Parathyroid adenoma (tissue), 2 donors: ENCODE measurements around the gene SULT1E1.

Experiments used
- H2AFZ ChIP-seq: fragments of 300-600 bp; sonication (generic); one replicate; pipeline ENCODE4 v1.7.0; 2017; ENCODE audit warnings: antibody characterized with exemption, mild to moderate bottlenecking
- H3K27ac ChIP-seq: fragments of 300-600 bp; sonication (generic); one replicate; pipeline ENCODE4 v1.7.0; 2017
- H3K27me3 ChIP-seq: fragments of 300-600 bp; sonication (generic); one replicate; pipeline ENCODE4 v1.7.0; 2017; ENCODE audit warnings: low read length; ENCODE audit not compliant: control insufficient read depth, insufficient read depth
- H3K36me3 ChIP-seq: fragments of 300-600 bp; sonication (generic); one replicate; pipeline ENCODE4 v1.7.0; 2017; ENCODE audit warnings: low read length; ENCODE audit not compliant: control insufficient read depth, insufficient read depth
- H3K4me1 ChIP-seq: fragments of 300-600 bp; sonication (generic); one replicate; pipeline ENCODE4 v1.7.0; 2017; ENCODE audit warnings: control low read depth
- H3K4me2 ChIP-seq: fragments of 300-600 bp; sonication (generic); one replicate; pipeline ENCODE4 v1.7.0; 2017; ENCODE audit warnings: low read length
- H3K4me3 ChIP-seq: fragments of 300-600 bp; sonication (generic); one replicate; pipeline ENCODE4 v1.7.0; 2017; ENCODE audit warnings: low read depth, low read length
- H3K79me2 ChIP-seq: fragments of 300-600 bp; sonication (generic); one replicate; pipeline ENCODE4 v1.7.0; 2017; ENCODE audit warnings: control low read depth
- H3K9ac ChIP-seq: fragments of 300-600 bp; sonication (generic); one replicate; pipeline ENCODE4 v1.7.0; 2017; ENCODE audit warnings: mild to moderate bottlenecking
- H3K9me3 ChIP-seq: fragments of 300-600 bp; sonication (generic); one replicate; pipeline ENCODE4 v1.7.0; 2017; ENCODE audit warnings: low read length; ENCODE audit not compliant: control insufficient read depth
- TF ChIP-seq, protein P1 (sequence below): fragments of 300-600 bp; sonication (generic); IDR thresholded peaks from one replicate; pipeline ENCODE4 v1.7.0; 2017; ENCODE audit warnings: antibody characterized with exemption, mild to moderate bottlenecking
- donor health status: primary hyperparathyroidism.

SULT1E1 gene

GRCh38 chr4:69799337-69799736 lies 60.6 kb downstream of the SULT1E1 start:
- no peaks in the 10 kb centered on the region for H3K36me3 ChIP-seq
- no peak overlapping the region for H3K9ac ChIP-seq
- H3K79me2 ChIP-seq, result no peaks in the 10 kb centered on the region

GRCh38 chr4:69793732-69794131 lies 66.2 kb downstream of the SULT1E1 start:
- Histone ChIP-seq H3K4me3 (no peak overlapping the region), H3K27me3 (no peaks in the 10 kb centered on the region), H3K79me2 (no peaks in the 10 kb centered on the region), H3K9me3 (no peaks in the 10 kb centered on the region), H3K36me3 (no peaks in the 10 kb centered on the region), H3K9ac (no peak overlapping the region), H3K4me1 (no peaks in the 10 kb centered on the region), H2AFZ (no peak overlapping the region), H3K27ac (no peak overlapping the region), H3K4me2 (no peak overlapping the region)
- TF ChIP-seq, protein P1, sequence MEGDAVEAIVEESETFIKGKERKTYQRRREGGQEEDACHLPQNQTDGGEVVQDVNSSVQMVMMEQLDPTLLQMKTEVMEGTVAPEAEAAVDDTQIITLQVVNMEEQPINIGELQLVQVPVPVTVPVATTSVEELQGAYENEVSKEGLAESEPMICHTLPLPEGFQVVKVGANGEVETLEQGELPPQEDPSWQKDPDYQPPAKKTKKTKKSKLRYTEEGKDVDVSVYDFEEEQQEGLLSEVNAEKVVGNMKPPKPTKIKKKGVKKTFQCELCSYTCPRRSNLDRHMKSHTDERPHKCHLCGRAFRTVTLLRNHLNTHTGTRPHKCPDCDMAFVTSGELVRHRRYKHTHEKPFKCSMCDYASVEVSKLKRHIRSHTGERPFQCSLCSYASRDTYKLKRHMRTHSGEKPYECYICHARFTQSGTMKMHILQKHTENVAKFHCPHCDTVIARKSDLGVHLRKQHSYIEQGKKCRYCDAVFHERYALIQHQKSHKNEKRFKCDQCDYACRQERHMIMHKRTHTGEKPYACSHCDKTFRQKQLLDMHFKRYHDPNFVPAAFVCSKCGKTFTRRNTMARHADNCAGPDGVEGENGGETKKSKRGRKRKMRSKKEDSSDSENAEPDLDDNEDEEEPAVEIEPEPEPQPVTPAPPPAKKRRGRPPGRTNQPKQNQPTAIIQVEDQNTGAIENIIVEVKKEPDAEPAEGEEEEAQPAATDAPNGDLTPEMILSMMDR, result no peak

More at GRCh38 chr4:69799337-69799736, 60.6 kb downstream of the SULT1E1 start:
- Histone ChIP-seq H3K4me2 (no peak overlapping the region), H3K4me3 (no peak overlapping the region), H3K9me3 (no peaks in the 10 kb centered on the region), H2AFZ (no peak overlapping the region), H3K4me1 (no peaks in the 10 kb centered on the region), H3K27me3 (no peaks in the 10 kb centered on the region), H3K27ac (no peak overlapping the region)
- TF ChIP-seq, protein P1, result no peak
